ENCODE results near the gene RAPGEF1.

The RAPGEF1 gene

GRCh38 chr9:131734781-131735180, 5.1 kb downstream of the RAPGEF1 start:
- no peak for TF ChIP-seq CTCF (IDR thresholded peaks at IDR 0.05; ENCODE audit: low read depth, low read length, missing control alignments)

GRCh38 chr9:131734165-131734610, 5.7 kb downstream of the RAPGEF1 start:
- H3K4me3 ChIP-seq (ENCODE audit: low read depth, low read length) = peak overlapping the region; percentile 35
- DNase-seq (ENCODE audit: low read depth) = no peak
- TF ChIP-seq CTCF (IDR thresholded peaks at IDR 0.05; ENCODE audit: low read depth, low read length, missing control alignments) = no peak

More at GRCh38 chr9:131734781-131735180, 5.1 kb downstream of the RAPGEF1 start:
- H3K4me3 ChIP-seq (ENCODE audit: low read depth, low read length) = peak overlapping the region; percentile 53
- DNase-seq (ENCODE audit: low read depth) = no peak

GRCh38 chr9:131733541-131734061, 6.3 kb downstream of the RAPGEF1 start:
- no peak for TF ChIP-seq CTCF (IDR thresholded peaks at IDR 0.05; ENCODE audit: low read depth, low read length, missing control alignments)
- peak overlapping the region; percentile 35 for H3K4me3 ChIP-seq (ENCODE audit: low read depth, low read length)
- no peak for DNase-seq (ENCODE audit: low read depth)

- H3K4me3 ChIP-seq (ENCODE audit: low read depth, low read length) = peak overlapping the region; percentile 19; the same call in 1 of the 2 replicates
- TF ChIP-seq CTCF (IDR thresholded peaks at IDR 0.05; ENCODE audit: low read depth, low read length, missing control alignments) = no peak
- no peak for DNase-seq (ENCODE audit: low read depth)
These were observed 7.1 kb downstream of the RAPGEF1 start for GRCh38 chr9:131732636-131733289.

- TF ChIP-seq CTCF (IDR thresholded peaks at IDR 0.05; ENCODE audit: low read depth, low read length, missing control alignments) = no peak
- H3K4me3 ChIP-seq (ENCODE audit: low read depth, low read length) = peak overlapping the region; percentile 19; the same call in 1 of the 2 replicates
- no peak for DNase-seq (ENCODE audit: low read depth)
These were observed 7.8 kb downstream of the RAPGEF1 start for GRCh38 chr9:131732061-131732526.

- H3K4me3 ChIP-seq (ENCODE audit: low read depth, low read length) = peak overlapping the region; percentile 19
- no peak for DNase-seq (ENCODE audit: low read depth)
- TF ChIP-seq CTCF (IDR thresholded peaks at IDR 0.05; ENCODE audit: low read depth, low read length, missing control alignments) = no peak
These were observed 8.2 kb downstream of the RAPGEF1 start for GRCh38 chr9:131731644-131732043.
